Keratinocyte (primary cell): ENCODE data around the gene PRSS21. TPM values are rescaled to one million over a fixed set of nuclear protein-coding genes. Genes with fewer than 3 reads are reported as not detected.

Experiments
- DNase-seq: peaks from one replicate; pipeline ENCODE4 v3.0.0-alpha.2; 2011; ENCODE audit warnings: low read depth, missing footprints, low spot score
- FAIRE-seq: peaks from 2 replicates; lab custom pipeline; 2011; peaks lifted over from hg19 to GRCh38; lab: Jason Lieb, UNC
- H2AFZ ChIP-seq: 2 replicates; pipeline ENCODE4 v1.6.0; 2012; ENCODE audit warnings: low read length, control low read depth, inconsistent platforms; ENCODE audit not compliant: control insufficient read depth
- H3K27ac ChIP-seq: 2 replicates; pipeline ENCODE4 v1.5.1; 2011; ENCODE audit warnings: low read length; ENCODE audit not compliant: control insufficient read depth, insufficient read depth
- H3K27me3 ChIP-seq: 3 replicates; pipeline ENCODE4 v1.6.0; 2011; ENCODE audit warnings: low read length; ENCODE audit not compliant: control insufficient read depth, insufficient read depth; ENCODE audit errors: extremely low read depth
- H3K36me3 ChIP-seq, 2 experiments: 2 replicates in 1 of 2; 3 replicates in 1 of 2; pipeline ENCODE4 v1.5.1; 2011; ENCODE audit warnings: low read length in 2 of 2, mild to moderate bottlenecking in 1 of 2; ENCODE audit not compliant: control insufficient read depth in 2 of 2, insufficient read depth in 2 of 2; ENCODE audit errors: extremely low read depth in 1 of 2
- H3K4me1 ChIP-seq: 3 replicates; pipeline ENCODE4 v1.5.1; 2011; ENCODE audit warnings: low read length; ENCODE audit not compliant: control insufficient read depth, insufficient read depth; ENCODE audit errors: extremely low read depth
- H3K4me2 ChIP-seq: 3 replicates; pipeline ENCODE4 v1.6.0; 2011; ENCODE audit warnings: low read depth, low read length; ENCODE audit not compliant: control insufficient read depth, insufficient read depth; ENCODE audit errors: extremely low read depth
- H3K4me3 ChIP-seq, 3 experiments: fragments of 200-600 bp in 1 of 3; sonication (generic) in 1 of 3; 2 replicates in 2 of 3; 3 replicates in 1 of 3; pipeline ENCODE4 v1.5.1; 2011 to 2016; ENCODE audit warnings: low read length in 3 of 3, mild to moderate bottlenecking in 3 of 3, control low read depth in 2 of 3, inconsistent platforms in 1 of 3, low read depth in 1 of 3, mixed read lengths in 1 of 3, mixed run types in 1 of 3, moderate library complexity in 1 of 3; ENCODE audit not compliant: control insufficient read depth in 2 of 3, insufficient read depth in 2 of 3; ENCODE audit errors: extremely low read depth in 1 of 3
- H3K79me2 ChIP-seq: 2 replicates; pipeline ENCODE4 v1.6.0; 2012; ENCODE audit warnings: low read length; ENCODE audit not compliant: control insufficient read depth, insufficient read depth
- H3K9ac ChIP-seq: 3 replicates; pipeline ENCODE4 v1.6.0; 2011; ENCODE audit warnings: low read length; ENCODE audit not compliant: control insufficient read depth, insufficient read depth; ENCODE audit errors: extremely low read depth
- H3K9me1 ChIP-seq: 3 replicates; pipeline ENCODE4 v1.6.0; 2011; ENCODE audit warnings: low read length; ENCODE audit not compliant: control insufficient read depth, insufficient read depth; ENCODE audit errors: extremely low read depth
- H3K9me3 ChIP-seq: 2 replicates; pipeline ENCODE4 v1.5.1; 2012; ENCODE audit warnings: low read depth, low read length; ENCODE audit not compliant: control insufficient read depth
- H4K20me1 ChIP-seq: 3 replicates; pipeline ENCODE4 v1.6.0; 2011; ENCODE audit warnings: low read length; ENCODE audit not compliant: control insufficient read depth, insufficient read depth; ENCODE audit errors: extremely low read depth
- CTCF ChIP-seq, 3 experiments: IDR thresholded peaks in 1 of 3; conservative IDR thresholded peaks in 1 of 3; optimal IDR thresholded peaks in 1 of 3; 2 replicates in 2 of 3; 3 replicates in 1 of 3; pipeline versions ENCODE3 to v1.5.1; 2011; ENCODE audit warnings: low read length in 3 of 3, mild to moderate bottlenecking in 3 of 3, moderate library complexity in 2 of 3, control low read depth in 1 of 3, inconsistent platforms in 1 of 3; ENCODE audit not compliant: insufficient read depth in 2 of 3; ENCODE audit errors: extremely low read depth in 1 of 3
- EZH2 ChIP-seq: IDR thresholded peaks from one replicate; pipeline ENCODE4 v1.6.1; 2012; ENCODE audit warnings: inconsistent platforms, mild to moderate bottlenecking, low read length, moderate library complexity
- dilution Hi-C: fragments of 300-500 bp; cut with MboI; formaldehyde crosslinking; loops from one replicate; pipeline ENCODE4 v1.7.0; 2020; ENCODE audit warnings: low sequenced_read_pairs; ENCODE audit not compliant: extremely low pct_ligation_motif_present
- polyA plus RNA-seq, 5 experiments: library from polyadenylated mRNA; depleted of rRNA in 3 of 5; stranded (reverse) in 3 of 5; stranded (forward) in 1 of 5; unstranded in 1 of 5; fragments of >200 nt; gene quantifications; 1 replicate in 1 of 5; 2 replicates in 3 of 5; 3 replicates in 1 of 5; pipeline versions ENCODE4 v1.2.1 to v1.2.3, GENCODE V29; 2011 to 2012; ENCODE audit warnings: missing spikeins in 2 of 5, low read depth in 1 of 5, low replicate concordance in 1 of 5

PRSS21 gene
- polyA plus RNA-seq, 1 donor (not counting 4 experiments of a cell fraction or from before 2014, with no cell fraction given) = 0.52 TPM

- no peaks in the 10 kb centered on the region for H3K4me1 ChIP-seq
- no peak overlapping the region for H3K9ac ChIP-seq
- no peaks in the 10 kb centered on the region for H3K79me2 ChIP-seq
- TF ChIP-seq EZH2 = no peak
- no peak for TF ChIP-seq CTCF (optimal IDR thresholded peaks at IDR 0.05 in 1 of 3, IDR thresholded peaks at IDR 0.05 in 1 of 3, conservative IDR thresholded peaks at IDR 0.05 in 1 of 3; ENCODE audit: extremely low read depth in 1 of 3, insufficient read depth in 2 of 3, low read length in 3 of 3)
- peaks cover 29% of the 10 kb centered on the region for H3K27me3 ChIP-seq
- no peaks in the 10 kb centered on the region for H3K36me3 ChIP-seq
- FAIRE-seq (no peak), DNase-seq (no peak)
- H3K4me3 ChIP-seq = no peak overlapping the region
- H3K27ac ChIP-seq = no peak overlapping the region
- H3K9me3 ChIP-seq = no peaks in the 10 kb centered on the region
- dilution Hi-C loops = no loop called here
- H2AFZ ChIP-seq = no peak overlapping the region
- H4K20me1 ChIP-seq = no peaks in the 10 kb centered on the region
- H3K4me2 ChIP-seq = no peak overlapping the region
- H3K9me1 ChIP-seq = no peaks in the 10 kb centered on the region
Observed at GRCh38 chr16:2819179-2819938, 2.3 kb downstream of the PRSS21 start.

- Histone ChIP-seq H3K27ac (no peak overlapping the region), H4K20me1 (no peaks in the 10 kb centered on the region), H3K4me1 (no peaks in the 10 kb centered on the region), H3K9ac (no peak overlapping the region), H2AFZ (no peak overlapping the region), H3K79me2 (no peaks in the 10 kb centered on the region), H3K9me1 (no peaks in the 10 kb centered on the region), H3K9me3 (no peaks in the 10 kb centered on the region), H3K36me3 (no peaks in the 10 kb centered on the region), H3K4me3 (no peak overlapping the region), H3K4me2 (no peak overlapping the region), H3K27me3 (peaks cover 28% of the 10 kb centered on the region)
- no peak for FAIRE-seq
- dilution Hi-C loops = no loop called here
- DNase-seq = no peak
- TF ChIP-seq CTCF (optimal IDR thresholded peaks at IDR 0.05 in 1 of 3, IDR thresholded peaks at IDR 0.05 in 1 of 3, conservative IDR thresholded peaks at IDR 0.05 in 1 of 3; ENCODE audit: extremely low read depth in 1 of 3, insufficient read depth in 2 of 3, low read length in 3 of 3) (no peak), EZH2 (no peak)
Observed at GRCh38 chr16:2819939-2820835, 3.1 kb downstream of the PRSS21 start.
